Measurements from ENCODE around the gene PDE1C.
"Not testable (repeated sequence)": the region's sequence is repeated elsewhere in the genome, so short reads cannot be mapped to it uniquely, and the experiment has no call there.

Gene PDE1C

DNA sequence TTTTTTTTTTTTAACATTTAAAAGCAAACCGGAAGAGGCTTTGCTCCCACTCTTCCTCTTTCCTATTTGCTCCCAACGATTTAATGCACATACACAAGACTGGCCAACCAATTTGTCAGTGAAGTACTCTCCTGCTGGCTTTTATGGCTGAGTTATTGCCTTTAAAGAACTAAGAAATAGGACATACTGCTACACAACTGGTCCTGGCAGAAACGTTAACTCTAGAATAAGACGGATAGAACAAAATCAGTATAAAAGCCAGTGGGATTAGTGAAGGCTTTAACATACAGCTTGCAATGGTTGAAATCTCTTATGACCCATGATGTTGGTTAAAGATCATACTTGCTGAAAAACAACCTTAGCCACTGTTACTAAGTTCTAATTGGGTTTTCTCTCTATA is 47.2 kb downstream of the PDE1C start:
- TF ChIP-seq, protein P1, sequence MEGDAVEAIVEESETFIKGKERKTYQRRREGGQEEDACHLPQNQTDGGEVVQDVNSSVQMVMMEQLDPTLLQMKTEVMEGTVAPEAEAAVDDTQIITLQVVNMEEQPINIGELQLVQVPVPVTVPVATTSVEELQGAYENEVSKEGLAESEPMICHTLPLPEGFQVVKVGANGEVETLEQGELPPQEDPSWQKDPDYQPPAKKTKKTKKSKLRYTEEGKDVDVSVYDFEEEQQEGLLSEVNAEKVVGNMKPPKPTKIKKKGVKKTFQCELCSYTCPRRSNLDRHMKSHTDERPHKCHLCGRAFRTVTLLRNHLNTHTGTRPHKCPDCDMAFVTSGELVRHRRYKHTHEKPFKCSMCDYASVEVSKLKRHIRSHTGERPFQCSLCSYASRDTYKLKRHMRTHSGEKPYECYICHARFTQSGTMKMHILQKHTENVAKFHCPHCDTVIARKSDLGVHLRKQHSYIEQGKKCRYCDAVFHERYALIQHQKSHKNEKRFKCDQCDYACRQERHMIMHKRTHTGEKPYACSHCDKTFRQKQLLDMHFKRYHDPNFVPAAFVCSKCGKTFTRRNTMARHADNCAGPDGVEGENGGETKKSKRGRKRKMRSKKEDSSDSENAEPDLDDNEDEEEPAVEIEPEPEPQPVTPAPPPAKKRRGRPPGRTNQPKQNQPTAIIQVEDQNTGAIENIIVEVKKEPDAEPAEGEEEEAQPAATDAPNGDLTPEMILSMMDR (IDR thresholded peaks at IDR 0.05; ENCODE audit: low read depth, low read length), result no peak
- H3K4me3 ChIP-seq (ENCODE audit: low read depth, low read length), result no peak overlapping the region

DNA sequence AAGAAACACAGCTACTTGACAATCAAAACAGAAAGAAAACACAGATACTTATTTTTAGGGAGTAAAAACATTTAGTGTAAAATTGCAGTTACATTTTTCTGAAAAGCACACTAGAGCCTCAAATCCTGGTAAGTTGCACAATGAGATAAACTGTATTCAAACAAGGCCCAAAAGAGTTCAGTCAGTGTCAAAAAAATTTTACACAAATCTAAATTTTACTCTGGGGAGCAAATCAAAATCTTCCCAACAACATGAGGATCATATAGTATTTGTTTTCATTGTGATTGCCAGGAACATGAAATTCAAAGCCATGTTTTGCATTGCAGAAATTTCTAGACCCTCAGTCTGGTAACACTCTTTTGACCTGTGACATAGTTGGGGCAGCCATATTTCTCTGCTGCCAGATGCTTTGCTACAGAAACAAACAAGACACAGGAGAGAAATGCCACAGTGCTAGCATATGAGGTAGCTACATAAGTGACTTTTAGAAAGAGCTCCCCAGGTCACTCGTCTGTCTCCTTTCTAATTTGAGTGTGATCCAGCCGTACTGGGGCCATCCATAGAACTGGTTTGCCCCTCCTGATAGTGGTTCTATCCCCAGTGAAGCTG is 49.6 kb downstream of the PDE1C start:
- TF ChIP-seq, protein P1 (IDR thresholded peaks at IDR 0.05; ENCODE audit: low read depth, low read length), result no peak
- H3K4me3 ChIP-seq (ENCODE audit: low read depth, low read length), result no peak overlapping the region

DNA sequence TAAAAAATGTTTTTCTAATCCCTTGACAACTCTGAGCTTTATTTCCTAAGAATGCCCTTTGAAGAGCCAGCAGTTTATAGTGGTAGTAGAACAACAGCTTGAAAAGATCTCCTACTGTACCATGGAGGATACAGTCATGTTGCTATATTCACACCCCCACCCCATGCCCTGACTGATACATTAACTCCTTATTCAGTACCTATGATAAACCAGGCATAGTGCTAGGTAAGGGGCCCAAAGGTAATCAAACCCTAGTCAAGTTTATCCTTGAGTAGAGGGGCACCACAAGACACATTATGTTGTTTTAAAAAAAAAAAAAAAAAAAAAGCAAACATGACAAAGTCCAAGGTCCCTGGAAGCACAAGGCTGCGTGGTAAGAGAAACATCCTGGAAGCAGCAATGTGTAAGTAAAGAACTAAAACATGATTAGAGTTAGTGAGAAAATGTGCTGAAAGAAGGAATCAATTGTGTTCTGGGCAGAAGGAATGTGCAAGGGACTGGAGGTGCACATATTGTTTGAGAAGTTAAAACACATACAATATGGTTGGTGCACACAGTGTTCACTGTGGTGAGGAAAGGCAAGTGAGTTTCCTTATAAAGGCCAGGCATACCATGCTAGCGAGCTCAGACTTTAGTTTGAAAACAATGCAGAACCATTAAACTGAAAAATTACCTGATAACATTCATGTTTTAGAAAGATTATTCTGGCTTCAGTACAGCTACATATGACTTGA is 51.2 kb downstream of the PDE1C start:
- TF ChIP-seq, protein P1 (IDR thresholded peaks at IDR 0.05; ENCODE audit: low read depth, low read length), result no peak
- H3K4me3 ChIP-seq (ENCODE audit: low read depth, low read length), result no peak overlapping the region

DNA sequence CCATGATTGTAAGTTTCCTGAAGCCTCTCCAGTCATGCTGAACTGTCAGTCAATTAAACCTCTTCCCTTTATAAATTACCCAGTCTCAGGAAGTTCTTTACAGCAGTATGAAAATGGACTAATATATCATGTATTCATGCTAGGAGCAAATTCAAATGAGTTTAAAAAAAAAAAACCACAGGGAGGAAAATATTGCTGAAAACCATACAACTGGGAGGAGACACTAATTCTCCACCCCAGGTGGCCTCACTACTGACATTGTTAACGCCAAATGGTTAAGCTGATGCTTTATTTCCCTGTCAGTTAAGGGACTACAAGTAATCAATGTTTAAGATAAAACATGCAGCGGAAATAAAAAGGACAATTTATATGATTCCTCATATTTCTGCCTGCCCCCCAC is 55.1 kb downstream of the PDE1C start:
- H3K4me3 ChIP-seq (ENCODE audit: low read depth, low read length), result no peak overlapping the region
- TF ChIP-seq, protein P1 (IDR thresholded peaks at IDR 0.05; ENCODE audit: low read depth, low read length), result no peak

DNA sequence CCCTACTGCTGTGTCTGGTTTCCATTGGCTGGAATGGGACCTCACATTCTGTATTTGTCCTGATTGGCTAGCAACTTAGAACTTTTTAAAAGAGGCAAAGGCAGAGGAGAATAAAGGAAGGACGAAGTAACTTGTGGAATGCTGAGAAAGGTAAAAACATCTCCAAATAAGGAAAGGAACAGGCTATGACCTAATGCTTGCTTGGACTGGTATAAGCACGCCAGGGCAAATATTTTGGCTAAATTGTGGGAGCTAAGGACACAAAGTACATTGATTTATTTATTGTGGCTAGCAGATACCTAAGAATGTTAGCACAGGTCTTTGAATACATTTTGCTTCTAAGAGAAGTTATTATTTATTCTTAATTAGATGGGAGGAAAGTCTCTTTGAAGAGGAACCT is 56.7 kb downstream of the PDE1C start:
- H3K4me3 ChIP-seq (ENCODE audit: low read depth, low read length), result not testable (repeated sequence)

DNA sequence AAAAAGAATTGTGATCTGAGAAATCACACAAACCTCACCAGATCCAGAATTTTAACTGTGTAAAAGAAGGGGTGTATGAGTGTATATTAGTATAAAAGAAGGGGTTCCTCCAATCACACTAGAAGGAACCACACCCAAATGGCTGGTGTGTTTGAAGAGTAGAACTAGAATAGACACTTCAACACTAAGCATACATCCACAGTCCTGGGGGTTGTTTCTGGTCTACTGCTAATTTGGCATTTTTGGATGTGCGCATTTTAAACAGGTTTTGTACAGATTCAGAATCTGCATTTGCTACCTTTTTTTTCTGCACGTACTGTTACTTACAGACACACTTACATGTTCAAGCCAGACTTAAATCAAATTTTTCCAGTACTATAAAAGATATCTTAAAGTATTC is 64.6 kb downstream of the PDE1C start:
- TF ChIP-seq, protein P1 (IDR thresholded peaks at IDR 0.05; ENCODE audit: low read depth, low read length), result no peak
- no peak overlapping the region for H3K4me3 ChIP-seq (ENCODE audit: low read depth, low read length)

DNA sequence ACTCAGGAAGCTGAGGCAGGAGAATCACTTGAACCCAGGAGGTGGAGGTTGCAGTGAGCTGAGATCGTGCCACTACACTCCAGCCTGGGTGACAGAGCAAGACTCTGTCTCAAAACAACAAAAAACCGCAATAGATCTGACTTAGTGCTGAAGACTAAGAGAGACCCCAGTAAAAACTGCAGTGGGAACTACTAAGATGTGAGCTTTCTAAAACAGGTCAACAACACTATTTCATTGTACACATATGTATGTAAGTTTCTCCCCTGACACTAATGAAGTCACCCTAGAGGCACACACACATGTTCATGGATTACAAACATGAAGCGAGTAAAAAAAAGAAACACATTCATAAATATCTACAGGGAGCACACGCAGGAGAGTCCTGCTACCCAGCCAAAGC is 68.3 kb downstream of the PDE1C start:
- H3K4me3 ChIP-seq (ENCODE audit: low read depth, low read length), result no peak overlapping the region
- TF ChIP-seq, protein P1 (IDR thresholded peaks at IDR 0.05; ENCODE audit: low read depth, low read length), result no peak
